ENCODE measurements around the gene DAPK2.

Gene DAPK2

GRCh38 chr15:63998489-63998888 lies 47.8 kb downstream of the DAPK2 start:
- Histone ChIP-seq H2AFZ (ENCODE audit: low read length) (no peak overlapping the region), H3K9me3 (replicated peaks; ENCODE audit: insufficient read depth, low read length) (no peaks in the 10 kb centered on the region), H3K36me3 (replicated peaks; ENCODE audit: insufficient read depth, low read length) (no peaks in the 10 kb centered on the region), H3F3A (ENCODE audit: insufficient read depth, low read length) (no peaks in the 10 kb centered on the region), H3K4me1 (ENCODE audit: low read length) (no peaks in the 10 kb centered on the region), H3K9ac (ENCODE audit: low read length) (no peak overlapping the region), H3K79me2 (ENCODE audit: low read length) (no peaks in the 10 kb centered on the region), H3K4me2 (ENCODE audit: low read depth, low read length) (no peak overlapping the region), H3K27ac (ENCODE audit: low read length) (no peak overlapping the region), H3K4me3 (ENCODE audit: low read length) (no peak overlapping the region), H3K9me2 (replicated peaks; ENCODE audit: insufficient read depth, low read length) (no peaks in the 10 kb centered on the region), H4K20me1 (ENCODE audit: insufficient read depth, low read length) (no peaks in the 10 kb centered on the region), H3K27me3 (replicated peaks; ENCODE audit: insufficient read depth, low read length) (no peaks in the 10 kb centered on the region)
- TF ChIP-seq EZH2 (optimal IDR thresholded peaks at IDR 0.05; ENCODE audit: low read depth, low read length) (no peak), EZH2phosphoT487 (IDR thresholded peaks at IDR 0.05; ENCODE audit: low read length) (no peak), CTCF (IDR thresholded peaks at IDR 0.05; ENCODE audit: low read length) (no peak)
- no peak for DNase-seq

- Histone ChIP-seq H3K4me2 (ENCODE audit: low read depth, low read length) (no peak overlapping the region), H2AFZ (ENCODE audit: low read length) (no peak overlapping the region), H3K9me2 (replicated peaks; ENCODE audit: insufficient read depth, low read length) (no peaks in the 10 kb centered on the region), H3K4me3 (ENCODE audit: low read length) (no peak overlapping the region), H3K27ac (ENCODE audit: low read length) (no peak overlapping the region), H3K9ac (ENCODE audit: low read length) (no peak overlapping the region), H3K27me3 (replicated peaks; ENCODE audit: insufficient read depth, low read length) (no peaks in the 10 kb centered on the region), H3F3A (ENCODE audit: insufficient read depth, low read length) (no peaks in the 10 kb centered on the region), H3K36me3 (replicated peaks; ENCODE audit: insufficient read depth, low read length) (no peaks in the 10 kb centered on the region), H3K9me3 (replicated peaks; ENCODE audit: insufficient read depth, low read length) (no peaks in the 10 kb centered on the region), H3K79me2 (ENCODE audit: low read length) (no peaks in the 10 kb centered on the region), H4K20me1 (ENCODE audit: insufficient read depth, low read length) (no peaks in the 10 kb centered on the region), H3K4me1 (ENCODE audit: low read length) (no peaks in the 10 kb centered on the region)
- DNase-seq = no peak
- TF ChIP-seq EZH2 (optimal IDR thresholded peaks at IDR 0.05; ENCODE audit: low read depth, low read length) (no peak), CTCF (IDR thresholded peaks at IDR 0.05; ENCODE audit: low read length) (no peak), EZH2phosphoT487 (IDR thresholded peaks at IDR 0.05; ENCODE audit: low read length) (no peak)
These were observed 48.4 kb downstream of the DAPK2 start for GRCh38 chr15:63997715-63998442.

DNA sequence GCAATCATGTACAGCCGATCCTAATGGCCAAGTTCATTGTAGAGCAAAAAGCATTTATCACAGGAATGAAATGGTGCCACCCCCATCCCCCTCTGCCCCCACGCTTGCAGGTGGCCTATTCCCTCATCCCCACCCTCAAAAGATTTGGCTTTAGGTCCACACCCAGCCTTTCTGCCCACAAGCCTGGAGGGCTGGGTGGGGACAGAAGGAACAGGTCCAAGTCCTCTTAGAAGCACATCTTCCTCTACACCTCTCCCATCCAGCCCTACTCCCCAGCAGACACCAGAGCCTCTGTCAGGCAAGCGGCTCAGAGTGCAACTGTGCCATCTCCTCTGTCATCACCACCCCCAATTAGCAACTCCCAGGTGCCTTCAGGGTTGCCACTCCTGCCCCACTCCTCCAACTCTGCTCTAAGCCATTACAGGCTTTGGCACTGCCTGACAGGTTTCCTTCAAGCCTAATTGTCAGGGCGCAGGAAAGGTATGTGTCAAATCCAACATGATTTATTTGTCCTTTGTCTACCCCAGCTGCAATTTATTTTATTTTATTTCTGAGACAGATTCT lies 49.4 kb downstream of the DAPK2 start:
- Histone ChIP-seq H3K4me3 (ENCODE audit: low read length) (no peak overlapping the region), H3K36me3 (replicated peaks; ENCODE audit: insufficient read depth, low read length) (no peaks in the 10 kb centered on the region), H2AFZ (ENCODE audit: low read length) (no peak overlapping the region), H3K9me2 (replicated peaks; ENCODE audit: insufficient read depth, low read length) (no peaks in the 10 kb centered on the region), H3K27ac (ENCODE audit: low read length) (no peak overlapping the region), H4K20me1 (ENCODE audit: insufficient read depth, low read length) (no peaks in the 10 kb centered on the region), H3K9me3 (replicated peaks; ENCODE audit: insufficient read depth, low read length) (no peaks in the 10 kb centered on the region), H3K27me3 (replicated peaks; ENCODE audit: insufficient read depth, low read length) (no peaks in the 10 kb centered on the region), H3K4me1 (ENCODE audit: low read length) (peaks cover 7% of the 10 kb centered on the region), H3K4me2 (ENCODE audit: low read depth, low read length) (no peak overlapping the region), H3K79me2 (ENCODE audit: low read length) (no peaks in the 10 kb centered on the region), H3F3A (ENCODE audit: insufficient read depth, low read length) (no peaks in the 10 kb centered on the region), H3K9ac (ENCODE audit: low read length) (no peak overlapping the region)
- no peak for DNase-seq
- no peak for TF ChIP-seq EZH2phosphoT487 (IDR thresholded peaks at IDR 0.05; ENCODE audit: low read length)
- no peak for TF ChIP-seq EZH2 (optimal IDR thresholded peaks at IDR 0.05; ENCODE audit: low read depth, low read length)
- TF ChIP-seq CTCF (IDR thresholded peaks at IDR 0.05; ENCODE audit: low read length) = no peak
